ENCODE data around the gene RPE.

DNA sequence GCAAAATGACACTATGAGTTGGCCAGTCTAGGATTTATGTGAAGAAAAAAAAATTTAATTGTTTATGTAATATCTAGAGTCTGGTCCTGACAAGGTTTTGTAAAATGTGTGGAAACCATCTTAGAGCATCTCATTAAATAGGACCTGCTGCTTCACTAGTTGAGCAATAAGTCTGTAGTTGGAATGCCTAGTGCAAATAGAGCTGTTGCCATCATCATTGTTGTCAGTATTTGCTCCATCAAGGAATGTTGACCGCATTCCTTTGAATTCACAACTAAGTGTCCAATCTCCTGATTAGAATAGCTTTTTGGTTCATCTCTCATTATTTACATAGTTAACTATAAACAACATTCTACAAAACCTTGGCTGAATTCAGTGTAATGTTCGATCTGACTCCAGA is 32.2 kb upstream of the RPE start:
- no peak for TF ChIP-seq CTCF (IDR thresholded peaks at IDR 0.05)
- no peak for TF ChIP-seq POLR2A (IDR thresholded peaks at IDR 0.05)
